Stimulated activated CD8-positive, alpha-beta memory T cell treated with anti-CD3 and anti-CD28 coated beads, Interleukin-2, amount 100 ng/mL, for 48 hours (primary cell): Measurements from ENCODE around the gene SLC16A3.

ENCODE experiments used
- DNase-seq, 2 donors: peaks; one replicate each; pipeline ENCODE4 v3.0.0-alpha.2; 2020; ENCODE audit warnings: low read depth in 2 of 2

The SLC16A3 gene

DNA sequence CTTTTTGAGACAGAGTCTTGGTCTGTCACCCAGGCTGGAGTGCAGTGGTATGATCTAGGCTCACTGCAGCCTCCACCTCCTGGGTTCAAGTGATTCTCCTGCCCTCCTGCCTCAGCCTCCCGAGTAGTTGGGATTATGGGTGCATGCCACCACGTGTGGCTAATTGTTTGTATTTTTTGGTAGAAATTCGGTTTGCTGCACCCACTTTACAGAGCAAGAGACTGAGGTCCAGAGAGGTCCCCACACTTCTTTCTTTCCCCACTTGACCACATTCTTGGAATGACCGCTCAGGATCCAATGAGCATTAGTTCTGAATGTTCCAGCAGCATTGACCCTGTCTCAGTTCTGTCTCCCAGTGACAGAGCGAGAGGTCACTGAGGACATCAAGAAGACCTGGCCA is 5.3 kb upstream of the SLC16A3 start:
- DNase-seq = no peak

DNA sequence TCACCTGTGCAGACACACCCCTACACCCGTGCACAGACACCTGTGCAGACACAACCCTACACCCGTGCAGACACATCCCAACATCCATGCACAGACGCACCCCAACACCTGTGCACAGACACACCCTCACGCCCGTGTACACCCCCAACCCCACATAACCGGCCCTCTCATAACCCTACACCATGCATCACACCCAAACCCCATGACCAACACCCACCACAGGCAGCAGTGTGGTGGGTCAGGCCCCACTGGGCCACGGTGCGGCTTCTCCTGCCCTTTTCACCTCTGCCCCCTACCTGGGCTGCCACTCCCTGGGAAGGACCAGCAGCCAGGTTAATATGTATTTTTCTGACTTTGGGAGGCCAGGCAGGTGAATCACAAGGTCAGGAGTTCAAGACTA is 4.2 kb upstream of the SLC16A3 start:
- no peak for DNase-seq

DNA sequence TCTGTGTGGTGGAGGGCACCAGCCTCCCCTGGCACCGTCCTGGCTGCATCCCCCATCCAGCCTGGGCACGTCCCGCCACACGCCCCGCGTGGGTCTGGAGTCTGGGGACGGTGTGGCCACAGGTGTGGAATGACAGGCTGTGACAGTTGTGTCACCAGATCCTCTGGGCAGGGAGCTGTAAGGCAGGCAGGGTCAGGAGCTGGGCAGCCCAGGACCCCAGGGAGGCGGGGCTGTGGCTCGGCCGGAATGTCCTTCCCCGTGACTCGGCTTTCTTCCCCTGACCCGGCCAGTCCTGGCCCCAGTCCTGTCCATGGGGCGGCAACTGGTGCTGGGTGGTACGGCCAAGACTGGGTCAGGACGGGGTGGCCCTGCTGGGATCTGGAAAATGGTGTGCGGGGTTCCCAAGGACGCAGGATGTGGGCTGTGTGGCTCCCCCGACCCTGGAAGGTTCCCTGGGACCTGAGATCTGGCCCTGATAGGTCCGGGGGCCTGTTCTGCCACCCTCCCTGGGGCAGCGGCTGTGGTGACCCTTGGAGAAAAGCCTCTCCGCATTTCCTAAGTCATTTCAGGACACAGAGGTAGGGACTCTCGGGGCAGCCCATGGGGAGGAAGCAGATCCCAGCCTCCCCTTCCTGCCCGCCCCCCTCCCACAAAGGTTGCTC is 3.3 kb upstream of the SLC16A3 start:
- DNase-seq = no peak

DNA sequence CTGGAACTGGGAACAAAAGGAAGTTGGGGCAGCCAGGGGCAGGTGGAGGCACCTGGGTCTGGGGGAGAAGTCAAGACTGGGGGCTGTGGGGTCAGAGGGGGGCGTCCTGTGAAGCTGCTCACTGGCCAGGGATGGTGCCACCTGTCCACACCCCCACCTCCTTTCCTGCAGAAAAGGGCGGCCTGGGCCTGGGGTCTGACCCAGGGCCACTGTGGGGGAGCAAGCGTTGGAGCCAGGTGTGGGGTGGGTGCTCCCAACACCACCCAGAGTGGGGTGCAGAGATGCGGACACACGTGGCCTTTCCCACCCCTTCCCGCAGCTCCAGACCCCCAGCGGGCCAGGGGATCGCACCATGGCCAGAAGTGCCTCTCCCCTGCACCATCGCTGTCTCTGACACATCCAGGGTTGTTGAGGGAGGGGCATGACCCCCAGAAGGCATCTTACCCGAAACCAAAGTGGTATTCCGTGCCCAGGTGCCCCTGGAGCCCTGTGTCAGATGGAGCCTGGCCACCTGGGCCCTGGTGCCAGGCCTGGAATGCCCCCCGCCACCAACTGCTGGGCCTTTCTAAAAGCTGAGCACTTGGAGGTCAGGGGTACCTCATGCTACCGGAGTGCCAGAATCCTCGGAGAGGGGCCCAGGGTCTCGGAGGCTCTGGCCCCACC is 2.6 kb upstream of the SLC16A3 start:
- DNase-seq = no peak

DNA sequence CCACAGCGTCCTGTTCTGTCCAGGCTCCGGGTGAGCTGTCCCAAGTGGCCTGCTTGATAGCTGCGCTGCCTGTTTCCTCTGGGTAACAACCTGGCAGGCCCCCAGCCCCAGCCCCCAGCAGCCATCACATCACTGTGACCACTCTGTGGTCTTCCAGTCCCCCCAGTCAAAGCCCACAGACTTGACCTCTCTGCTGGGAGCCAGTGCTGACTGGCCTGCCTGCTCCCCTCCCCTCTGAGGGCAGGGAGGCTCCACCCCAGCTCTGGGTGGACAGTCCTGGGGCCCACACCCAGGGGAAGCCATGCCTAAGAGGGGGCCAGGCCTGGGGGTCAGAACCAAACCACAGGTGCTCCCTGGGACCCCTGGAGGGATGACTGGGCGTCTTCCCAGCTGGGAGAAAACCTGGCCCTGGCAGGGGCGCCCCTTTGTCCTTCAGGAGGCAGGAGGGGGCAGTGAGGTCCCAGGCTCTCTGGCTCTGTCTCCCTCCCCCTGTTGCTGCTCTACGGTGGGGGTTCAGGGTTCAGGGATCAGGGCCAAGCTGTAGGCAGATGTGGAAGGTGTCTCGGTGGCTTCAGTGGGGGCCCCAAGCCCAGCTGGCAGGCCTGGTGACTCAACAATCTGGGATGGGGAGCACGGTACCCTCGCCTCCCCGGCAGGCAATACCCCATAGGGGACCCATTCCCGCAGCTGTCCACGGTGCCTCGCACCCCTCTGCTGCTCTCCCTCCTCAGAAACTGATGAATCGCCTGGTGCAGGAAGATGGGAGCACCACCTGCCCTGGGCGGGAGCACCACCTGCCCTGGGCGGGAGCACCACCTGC is 1.8 kb upstream of the SLC16A3 start:
- DNase-seq = no peak

DNA sequence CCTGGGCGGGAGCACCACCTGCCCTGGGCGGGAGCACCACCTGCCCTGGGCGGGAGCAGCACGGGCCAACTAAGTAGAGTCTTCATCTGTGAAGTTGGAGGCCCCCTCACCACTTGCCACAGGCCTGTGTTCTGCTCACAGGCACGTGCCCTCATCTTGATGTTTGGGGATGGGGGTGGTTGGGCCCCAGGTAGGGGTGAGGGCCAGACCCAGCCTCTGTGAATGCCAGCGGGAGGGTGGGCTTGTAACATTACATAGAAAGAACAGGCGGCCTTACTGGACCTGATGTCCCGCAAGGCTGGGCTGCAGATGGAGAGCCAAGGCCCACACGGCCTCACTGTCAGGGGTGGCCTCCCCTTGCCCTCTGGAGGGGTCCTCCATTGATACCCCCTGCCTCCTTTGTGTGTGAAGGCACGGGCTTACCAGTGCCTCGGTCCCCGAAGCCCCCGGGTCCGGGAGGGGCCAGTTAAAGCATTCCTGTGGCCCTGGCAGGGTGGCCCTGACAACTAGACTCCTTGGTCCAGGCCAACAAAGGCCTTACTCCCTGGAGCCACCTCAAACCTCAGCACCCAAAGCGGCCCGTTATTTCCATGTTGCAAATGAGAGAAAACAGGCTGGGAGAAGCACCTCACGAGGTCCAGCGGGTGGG is 1.1 kb upstream of the SLC16A3 start:
- no peak for DNase-seq

DNA sequence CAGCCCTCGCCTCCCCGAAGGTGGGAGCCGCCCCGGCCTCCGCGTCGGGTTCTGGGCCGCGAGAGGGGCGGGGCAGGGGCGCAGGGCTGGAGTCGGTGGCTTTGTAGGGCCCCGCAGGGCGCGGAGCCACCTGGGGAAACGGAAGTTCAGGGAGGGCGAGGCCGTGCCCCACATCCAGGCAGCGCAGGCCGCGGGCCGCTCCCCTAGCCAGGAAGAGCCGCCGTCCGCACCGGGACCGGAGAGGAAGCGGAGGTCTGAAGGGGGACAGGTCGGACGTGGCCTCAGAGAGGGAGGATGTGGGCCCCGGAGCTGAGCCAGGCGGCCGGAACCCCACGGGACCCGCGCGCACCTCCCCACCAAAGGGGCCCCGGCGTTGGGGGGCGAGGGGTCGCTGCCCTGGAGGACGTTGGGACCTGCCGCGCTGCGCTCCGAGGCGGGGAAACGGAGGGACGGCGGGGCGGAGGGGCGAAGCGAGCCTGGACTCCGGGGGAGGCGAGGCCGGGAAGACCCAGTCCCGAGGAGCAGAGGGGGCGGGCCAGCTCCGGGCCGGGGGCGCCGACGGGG is 482 bp upstream of the SLC16A3 start:
- DNase-seq = peak in 1 of 2 donors; percentile 50

DNA sequence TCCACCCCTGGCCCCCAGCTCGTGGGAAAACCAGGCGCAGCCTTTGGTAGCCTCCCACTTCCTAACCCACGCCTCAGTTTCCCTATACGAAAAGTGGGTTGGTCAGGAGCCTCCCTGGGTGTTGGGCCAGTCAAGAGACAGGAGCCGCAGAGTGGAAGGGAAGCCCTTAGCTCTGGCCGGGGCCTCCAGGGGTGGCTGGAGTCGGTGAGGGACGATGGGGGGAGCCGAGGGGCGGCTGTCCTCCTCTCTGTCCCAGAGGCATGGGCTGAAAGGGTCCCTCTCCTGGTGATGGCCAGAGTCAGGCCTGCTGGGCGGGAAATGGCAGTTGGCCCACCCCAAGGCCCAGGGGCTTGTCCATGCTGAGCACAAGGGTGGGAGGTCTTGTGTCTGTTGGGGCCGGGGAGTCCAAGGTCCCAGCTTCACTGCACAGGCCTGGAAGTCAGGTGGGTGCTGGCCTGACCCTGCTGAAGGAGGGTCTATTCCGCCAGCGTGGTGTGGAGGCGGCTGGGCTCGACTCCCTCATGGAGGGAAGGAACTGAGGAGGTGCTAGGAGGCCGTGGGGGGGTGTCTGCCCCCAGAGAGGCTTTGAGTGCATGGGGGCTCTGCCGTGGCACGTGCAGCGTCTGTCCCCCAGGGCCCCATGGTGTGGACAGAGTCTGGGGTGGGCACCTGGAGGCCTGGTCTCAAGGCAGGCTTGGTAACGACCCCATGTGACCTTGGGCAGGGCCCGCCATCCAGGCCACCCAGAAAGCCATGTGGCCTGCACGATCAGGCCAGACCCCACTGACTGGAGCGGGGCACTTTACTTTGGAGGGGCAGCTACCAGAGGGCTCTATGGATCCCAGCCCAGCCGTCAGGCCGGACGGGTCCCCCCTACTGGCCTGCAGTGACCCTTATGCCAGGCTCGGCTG is 1.1 kb downstream of the SLC16A3 start:
- no peak for DNase-seq

DNA sequence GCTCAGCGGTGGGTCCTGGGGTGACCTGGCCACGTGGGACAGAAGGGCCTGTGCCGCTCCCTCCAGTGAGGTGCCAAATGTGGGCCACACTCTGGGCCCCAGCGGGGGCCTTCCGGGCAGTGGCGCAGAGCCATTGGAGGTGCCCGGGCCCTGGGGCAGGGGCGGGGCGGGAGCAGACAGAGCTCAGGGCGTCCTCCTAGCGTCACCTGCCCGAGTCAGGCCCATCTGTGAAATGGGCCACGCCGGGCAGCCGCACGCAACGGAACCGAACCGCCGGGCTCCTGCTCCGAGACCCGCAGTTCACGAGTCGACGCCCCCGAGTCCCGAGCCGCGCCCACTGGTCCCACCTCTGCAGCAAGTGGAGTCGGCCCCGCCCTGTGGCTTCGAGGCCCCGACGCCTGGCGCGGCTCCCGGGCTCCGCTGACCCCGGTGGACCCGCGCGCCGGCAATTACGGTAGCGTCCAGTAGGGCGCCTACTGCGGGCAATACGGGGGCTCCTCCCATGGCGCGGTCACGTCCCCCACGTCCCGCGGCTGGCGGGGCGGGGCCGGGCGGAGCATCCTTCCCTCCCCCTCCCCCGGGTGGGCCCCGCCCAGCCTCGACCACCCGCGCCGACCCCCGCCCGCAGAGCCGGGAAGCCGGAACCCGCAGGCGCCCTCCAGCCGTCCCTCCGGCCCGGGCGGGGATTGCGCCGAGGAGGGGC is 1.9 kb downstream of the SLC16A3 start:
- DNase-seq = peak; percentile 57 to 61

DNA sequence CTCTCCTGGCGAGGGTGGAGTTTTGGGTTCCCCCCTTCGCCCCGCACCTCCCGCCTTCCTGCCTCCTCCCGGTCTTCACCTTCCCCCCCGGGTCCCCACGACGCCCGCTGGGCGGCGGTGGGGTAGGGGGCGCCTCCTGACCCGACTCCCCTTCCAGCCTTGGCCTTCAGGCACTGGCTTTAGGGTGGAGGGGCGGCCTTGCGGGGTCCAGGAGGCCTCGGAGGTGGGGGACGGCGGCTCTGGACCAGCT is 2.4 kb downstream of the SLC16A3 start:
- DNase-seq = no peak

DNA sequence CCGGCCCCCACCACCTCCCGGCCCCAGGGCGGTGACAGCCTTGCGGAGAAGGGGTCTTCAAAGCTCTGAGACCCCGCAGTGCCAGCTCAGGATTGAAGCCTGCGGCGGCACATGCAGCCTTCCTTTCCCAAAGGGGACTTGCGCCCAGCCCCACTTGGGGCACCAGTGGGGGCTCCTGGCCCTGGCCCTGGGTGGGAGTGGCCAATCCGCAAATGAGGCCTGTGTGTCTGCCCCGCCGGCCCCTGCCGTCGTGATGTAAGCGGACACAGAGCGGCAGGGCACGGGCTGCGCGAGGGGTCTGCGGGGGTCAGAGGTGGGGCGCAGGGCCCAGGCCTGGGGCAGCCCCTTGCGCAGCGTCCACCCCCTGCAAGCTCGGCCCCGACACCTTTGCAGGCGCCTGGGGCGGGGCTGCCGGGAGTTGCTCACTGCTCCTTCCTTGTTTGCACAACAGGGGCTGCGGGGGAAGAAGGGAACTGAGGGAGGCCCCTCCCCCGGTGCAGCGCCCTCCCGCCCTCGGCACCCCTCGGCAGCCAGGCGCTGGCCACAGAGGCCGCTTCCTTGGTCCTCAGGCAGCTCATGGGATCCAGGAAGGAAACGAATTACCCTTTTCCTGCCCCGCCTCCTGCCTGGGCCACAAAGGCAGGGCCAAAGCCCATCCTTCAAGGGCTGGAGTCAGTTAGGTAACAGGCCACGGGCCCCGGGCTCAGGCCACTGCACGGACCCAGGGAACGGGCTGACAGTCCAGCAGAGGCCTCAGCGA is 2.9 kb downstream of the SLC16A3 start:
- DNase-seq = no peak

DNA sequence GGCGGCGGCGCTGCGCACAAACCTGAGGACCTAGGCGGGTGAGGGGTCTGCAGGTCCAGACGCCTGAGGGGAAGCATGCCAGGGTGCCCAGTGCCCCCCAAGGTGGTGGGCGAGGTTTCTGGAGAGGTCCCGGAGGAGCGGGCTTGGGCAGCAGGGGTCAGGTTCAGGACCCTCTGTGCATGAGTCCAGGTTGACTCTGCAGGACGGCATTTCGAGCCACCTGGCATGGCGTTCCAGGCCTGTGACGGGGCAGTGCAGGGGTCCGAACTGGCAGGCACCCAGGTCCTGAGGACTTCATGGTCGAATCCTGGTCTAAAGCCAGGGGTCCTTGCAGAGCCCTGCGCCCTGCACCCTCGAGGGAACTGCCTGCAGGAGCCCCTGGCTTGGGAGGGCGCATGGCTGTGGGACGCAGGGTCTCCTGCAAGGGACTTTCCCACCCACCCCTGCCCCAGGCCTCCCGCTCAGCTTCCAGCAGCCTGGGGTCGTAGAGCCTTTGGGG is 3.5 kb downstream of the SLC16A3 start:
- DNase-seq = no peak

DNA sequence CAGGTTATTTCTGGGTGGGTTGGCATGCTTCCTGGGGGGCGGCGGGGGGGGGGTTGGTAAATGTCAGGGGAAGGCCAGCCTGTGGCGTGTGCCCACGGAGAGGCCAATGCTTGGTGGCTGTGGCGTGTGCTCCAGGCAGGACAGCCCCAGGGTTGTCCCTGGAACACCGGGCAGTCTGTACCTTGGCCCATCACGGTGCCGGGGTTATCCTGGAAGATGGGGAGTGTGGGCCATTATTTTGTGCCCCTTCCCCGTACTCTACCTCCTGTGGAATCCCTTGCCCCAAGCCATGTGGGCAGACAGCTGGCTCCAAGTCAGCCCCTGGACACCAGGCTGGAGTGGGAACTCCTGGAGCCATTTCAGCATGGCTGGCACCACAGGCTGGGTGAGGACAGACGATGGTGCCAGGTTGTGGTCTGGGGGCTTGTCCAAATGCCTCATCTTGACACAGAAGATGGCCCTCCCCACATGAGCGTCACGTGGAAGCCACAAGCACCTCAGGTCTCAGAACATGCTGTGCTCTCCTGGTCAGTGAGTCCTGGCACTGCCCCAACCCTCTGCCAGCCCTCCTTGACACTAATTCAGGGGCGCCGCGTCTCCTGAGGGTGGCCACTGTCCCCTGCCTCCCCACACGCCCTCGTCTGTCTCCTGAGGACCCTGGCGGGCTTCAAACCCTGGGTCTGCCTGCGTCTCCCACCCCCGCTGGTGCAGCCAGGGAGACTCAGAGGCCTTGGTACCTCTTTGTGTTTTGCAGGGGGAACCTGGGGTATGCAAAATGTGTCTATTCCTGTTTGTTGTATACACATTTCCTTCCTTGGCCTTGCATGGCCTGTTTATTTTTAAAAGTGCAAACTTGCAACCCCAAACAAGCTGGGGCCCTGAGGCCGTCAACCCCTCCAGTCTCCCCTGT is 4.3 kb downstream of the SLC16A3 start:
- no peak for DNase-seq

DNA sequence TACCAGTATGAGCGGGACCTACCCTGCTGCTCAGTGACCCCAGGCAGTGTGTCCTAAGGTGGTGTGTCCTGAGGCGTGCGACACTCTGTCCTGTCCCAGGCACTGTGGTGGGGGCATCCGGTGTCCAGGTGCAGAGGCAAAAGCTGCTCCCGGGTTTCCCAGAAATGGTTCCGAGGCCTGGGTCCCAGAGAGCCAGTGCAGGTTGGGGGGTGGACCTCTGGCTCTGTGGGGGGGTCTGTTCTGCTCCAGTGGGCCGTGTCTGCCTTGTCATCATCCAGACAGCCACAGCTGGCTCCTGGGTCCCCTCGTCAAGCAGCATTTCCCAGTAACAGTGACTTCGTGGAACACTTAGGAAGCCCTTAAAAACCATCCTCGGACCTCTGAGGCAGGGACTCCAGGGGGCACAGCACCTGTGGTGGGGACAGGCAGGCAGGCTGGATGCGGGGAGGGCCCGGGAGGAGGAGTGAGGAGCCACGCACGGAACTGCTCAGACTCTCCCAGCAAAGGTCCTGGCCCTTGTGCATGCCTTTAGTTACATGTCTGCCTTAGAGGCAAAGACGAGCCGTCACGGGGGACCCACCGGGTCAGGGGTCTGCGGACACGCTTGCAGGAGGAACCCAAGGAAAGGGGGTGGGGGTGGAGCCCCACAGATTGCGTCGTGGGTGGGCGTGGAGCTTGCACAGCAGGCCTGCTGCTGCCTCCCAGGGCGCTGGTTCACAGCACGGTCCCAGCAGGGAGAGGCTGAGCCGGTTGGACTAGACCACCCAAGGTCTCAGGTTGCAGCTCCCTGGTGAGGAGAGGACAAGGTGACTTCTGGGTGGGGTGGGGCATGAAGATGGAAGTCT is 5.6 kb downstream of the SLC16A3 start:
- no peak for DNase-seq

DNA sequence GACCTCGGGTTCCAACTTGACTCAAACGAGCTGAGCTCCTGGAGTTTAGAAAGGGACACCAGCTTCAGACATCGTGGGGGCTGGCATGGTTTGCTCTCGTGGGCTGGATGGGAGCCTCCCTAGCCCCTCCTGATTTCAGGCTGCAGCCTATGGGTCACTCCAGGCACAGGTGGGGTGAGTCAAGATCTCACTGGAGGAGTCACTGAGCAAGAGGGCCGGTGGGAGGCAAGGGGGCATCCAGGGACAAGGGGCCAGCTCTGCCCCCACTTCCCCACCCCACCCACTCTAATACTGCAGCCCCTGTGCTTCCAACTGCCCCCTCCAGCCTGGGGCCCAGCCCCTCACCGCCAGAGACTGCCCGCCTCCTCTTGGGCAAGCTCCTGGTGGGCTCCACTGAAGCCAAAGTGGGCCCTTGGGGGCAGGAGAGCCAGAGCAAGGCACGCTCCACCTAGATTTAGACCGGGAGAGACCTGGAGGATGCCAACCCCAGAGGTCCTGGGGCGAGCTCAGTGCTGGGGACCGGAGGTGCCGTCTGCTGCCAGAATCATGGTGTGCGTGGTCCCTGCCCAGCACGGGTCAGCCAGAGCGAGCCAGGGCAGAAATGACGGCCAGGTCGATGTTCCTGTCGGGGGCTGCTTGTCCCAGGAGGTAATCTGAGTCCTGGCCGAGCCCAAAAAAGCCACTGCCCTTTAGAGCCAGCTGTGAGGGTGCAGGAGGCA is 6.4 kb downstream of the SLC16A3 start:
- no peak for DNase-seq

DNA sequence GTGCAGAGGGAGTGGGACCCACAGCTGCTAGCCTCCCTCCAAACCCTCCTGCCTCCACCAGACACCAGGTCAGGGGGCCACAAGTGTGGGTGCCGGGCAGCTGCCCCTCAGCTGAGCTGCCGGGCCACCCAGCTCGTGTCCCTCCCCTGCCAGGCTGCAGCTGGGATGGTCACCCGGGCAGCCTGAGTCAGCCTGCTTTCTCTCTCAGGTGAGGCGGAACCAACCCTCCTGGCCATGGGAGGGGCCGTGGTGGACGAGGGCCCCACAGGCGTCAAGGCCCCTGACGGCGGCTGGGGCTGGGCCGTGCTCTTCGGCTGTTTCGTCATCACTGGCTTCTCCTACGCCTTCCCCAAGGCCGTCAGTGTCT is 6.9 kb downstream of the SLC16A3 start:
- DNase-seq = no peak
